MCF 10A (cell line): Measurements from ENCODE around the gene MYH6. TPM values are rescaled to one million over a fixed set of nuclear protein-coding genes. Genes with fewer than 3 reads are reported as not detected.

Experiments
- BruUV-seq: library from RNA; stranded (reverse); fragments of 400-500 nt; replicated peaks from 2 replicates; lab custom pipeline; 2021; lab: Mats Ljungman, UMichigan
- CTCF ChIA-PET: fragments of 300-600 bp; sonication (Branson Sonifier 250); formaldehyde crosslinking; extraction: SDS; loops from one replicate; lab custom pipeline; 2021; ENCODE audit warnings: antibody characterized with exemption, inconsistent platforms; lab: Yijun Ruan, JAX
- POLR2A ChIA-PET: fragments of 300-600, 350-650 bp; sonication (Branson Sonifier 250); formaldehyde crosslinking; extraction: SDS; loops from one replicate; lab custom pipeline; 2020; ENCODE audit warnings: antibody characterized with exemption, inconsistent platforms; lab: Yijun Ruan, JAX
- DNase-seq: peaks from one replicate; pipeline ENCODE4 v3.0.0-alpha.2; 2018; ENCODE audit not compliant: unreplicated experiment
- H3K27ac Mint-ChIP-seq: one replicate; pipeline ENCODE4 v1.8.0; 2022; ENCODE audit warnings: mild to moderate bottlenecking, low read depth, mixed read lengths; ENCODE audit not compliant: unreplicated experiment
- H3K27me3 Mint-ChIP-seq: one replicate; pipeline ENCODE4 v1.8.0; 2022; ENCODE audit warnings: mixed read lengths; ENCODE audit not compliant: insufficient read depth, unreplicated experiment
- H3K36me3 Mint-ChIP-seq: one replicate; pipeline ENCODE4 v1.8.0; 2022; ENCODE audit warnings: mild to moderate bottlenecking, moderate library complexity, mixed read lengths; ENCODE audit not compliant: insufficient read depth, unreplicated experiment
- H3K4me1 Mint-ChIP-seq: one replicate; pipeline ENCODE4 v1.8.0; 2022; ENCODE audit warnings: mixed read lengths; ENCODE audit not compliant: insufficient read depth, unreplicated experiment
- H3K4me3 Mint-ChIP-seq: one replicate; pipeline ENCODE4 v1.8.0; 2022; ENCODE audit warnings: mild to moderate bottlenecking, moderate library complexity, mixed read lengths; ENCODE audit not compliant: unreplicated experiment
- H3K9me3 Mint-ChIP-seq: one replicate; pipeline ENCODE4 v1.8.0; 2022; ENCODE audit warnings: mixed read lengths; ENCODE audit not compliant: unreplicated experiment
- intact Hi-C: fragments of 100-400 bp; cut with micrococcal nuclease; formaldehyde crosslinking; loops from 2 replicates; pipeline ENCODE4 v1.14.1; 2022
- total RNA-seq: library from RNA; stranded (reverse); gene quantifications from 2 replicates; pipeline ENCODE4 v1.2.3, GENCODE V29; 2022
- TF ChIP-seq, protein P1 (sequence below): fragments of 200-600 bp; IDR thresholded peaks from one replicate; pipeline ENCODE4 v1.8.0; 2022; ENCODE audit warnings: antibody characterized with exemption, mild to moderate bottlenecking; ENCODE audit not compliant: unreplicated experiment

MYH6 gene
- total RNA-seq, 1 experiment from 2014 or later: not detected

GRCh38 chr14:23450379-23450778 is 42.3 kb upstream of the MYH6 start:
- H3K36me3 Mint-ChIP-seq: no peaks in the 10 kb centered on the region
- TF ChIP-seq, protein P1, sequence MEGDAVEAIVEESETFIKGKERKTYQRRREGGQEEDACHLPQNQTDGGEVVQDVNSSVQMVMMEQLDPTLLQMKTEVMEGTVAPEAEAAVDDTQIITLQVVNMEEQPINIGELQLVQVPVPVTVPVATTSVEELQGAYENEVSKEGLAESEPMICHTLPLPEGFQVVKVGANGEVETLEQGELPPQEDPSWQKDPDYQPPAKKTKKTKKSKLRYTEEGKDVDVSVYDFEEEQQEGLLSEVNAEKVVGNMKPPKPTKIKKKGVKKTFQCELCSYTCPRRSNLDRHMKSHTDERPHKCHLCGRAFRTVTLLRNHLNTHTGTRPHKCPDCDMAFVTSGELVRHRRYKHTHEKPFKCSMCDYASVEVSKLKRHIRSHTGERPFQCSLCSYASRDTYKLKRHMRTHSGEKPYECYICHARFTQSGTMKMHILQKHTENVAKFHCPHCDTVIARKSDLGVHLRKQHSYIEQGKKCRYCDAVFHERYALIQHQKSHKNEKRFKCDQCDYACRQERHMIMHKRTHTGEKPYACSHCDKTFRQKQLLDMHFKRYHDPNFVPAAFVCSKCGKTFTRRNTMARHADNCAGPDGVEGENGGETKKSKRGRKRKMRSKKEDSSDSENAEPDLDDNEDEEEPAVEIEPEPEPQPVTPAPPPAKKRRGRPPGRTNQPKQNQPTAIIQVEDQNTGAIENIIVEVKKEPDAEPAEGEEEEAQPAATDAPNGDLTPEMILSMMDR: no peak
- H3K4me1 Mint-ChIP-seq: no peaks in the 10 kb centered on the region
- H3K4me3 Mint-ChIP-seq: no peak overlapping the region
- ChIA-PET CTCF (no interaction called here), POLR2A (no interaction called here)
- H3K27ac Mint-ChIP-seq: no peak overlapping the region
- no peaks in the 10 kb centered on the region for H3K9me3 Mint-ChIP-seq
- H3K27me3 Mint-ChIP-seq: peaks cover 25% of the 10 kb centered on the region
- intact Hi-C loops: no loop called here
- BruUV-seq: no TSS peak
- no peak for DNase-seq

GRCh38 chr14:23449314-23449713 is 41.2 kb upstream of the MYH6 start:
- no peak for DNase-seq
- Mint-ChIP-seq H3K4me1 (no peaks in the 10 kb centered on the region), H3K27me3 (peaks cover 14% of the 10 kb centered on the region), H3K36me3 (no peaks in the 10 kb centered on the region), H3K4me3 (no peak overlapping the region), H3K27ac (no peak overlapping the region), H3K9me3 (no peaks in the 10 kb centered on the region)
- TF ChIP-seq, protein P1: no peak
- intact Hi-C loops: no loop called here
- CTCF ChIA-PET: no interaction called here
- BruUV-seq: no TSS peak
- POLR2A ChIA-PET: no interaction called here

- ChIA-PET CTCF (interaction anchor here (0.8 kb wide), 2 partner anchors 10 to 67 kb away, joined by 3 read pairs; no protein-coding TSS in a partner anchor), POLR2A (no interaction called here)
- TF ChIP-seq, protein P1: no peak
- Mint-ChIP-seq H3K27ac (no peak overlapping the region), H3K9me3 (no peaks in the 10 kb centered on the region), H3K27me3 (peaks cover 25% of the 10 kb centered on the region), H3K4me3 (no peak overlapping the region), H3K36me3 (no peaks in the 10 kb centered on the region), H3K4me1 (no peaks in the 10 kb centered on the region)
- no TSS peak for BruUV-seq
- DNase-seq: no peak
- intact Hi-C loops: no loop called here
Measured at GRCh38 chr14:23447361-23448350, 39.6 kb upstream of the MYH6 start.

GRCh38 chr14:23446291-23446851 is 38.3 kb upstream of the MYH6 start:
- no peak overlapping the region for H3K27ac Mint-ChIP-seq
- no peaks in the 10 kb centered on the region for H3K36me3 Mint-ChIP-seq
- no peak for DNase-seq
- CTCF ChIA-PET: interaction anchor here (1.0 kb wide), 1 partner anchor 8 kb away, joined by 3 read pairs; no protein-coding TSS in a partner anchor
- intact Hi-C loops: no loop called here
- no peaks in the 10 kb centered on the region for H3K9me3 Mint-ChIP-seq
- no TSS peak for BruUV-seq
- TF ChIP-seq, protein P1: no peak
- H3K4me1 Mint-ChIP-seq: no peaks in the 10 kb centered on the region
- POLR2A ChIA-PET: interaction anchor here (0.7 kb wide), 1 partner anchor 79 kb away, joined by 3 read pairs; no protein-coding TSS in a partner anchor
- H3K4me3 Mint-ChIP-seq: no peak overlapping the region
- H3K27me3 Mint-ChIP-seq: peaks cover 33% of the 10 kb centered on the region
